GM21825 (cell line): ENCODE results near the gene RB1.
"Not testable (repeated sequence)": the region's sequence is repeated elsewhere in the genome, so short reads cannot be mapped to it uniquely, and the experiment has no call there.

ENCODE experiments used
- ATAC-seq: cut with Tn5 transposase; IDR thresholded peaks from one replicate; pipeline ENCODE4 v1.9.1; 2021; ENCODE audit warnings: mild to moderate bottlenecking, moderate library complexity; ENCODE audit not compliant: unreplicated experiment

The RB1 gene

GRCh38 chr13:48297131-48297786 is 6.3 kb upstream of the RB1 start:
- no peak for ATAC-seq

- no peak for ATAC-seq
Measured at GRCh38 chr13:48299591-48299990, 4.0 kb upstream of the RB1 start.

DNA sequence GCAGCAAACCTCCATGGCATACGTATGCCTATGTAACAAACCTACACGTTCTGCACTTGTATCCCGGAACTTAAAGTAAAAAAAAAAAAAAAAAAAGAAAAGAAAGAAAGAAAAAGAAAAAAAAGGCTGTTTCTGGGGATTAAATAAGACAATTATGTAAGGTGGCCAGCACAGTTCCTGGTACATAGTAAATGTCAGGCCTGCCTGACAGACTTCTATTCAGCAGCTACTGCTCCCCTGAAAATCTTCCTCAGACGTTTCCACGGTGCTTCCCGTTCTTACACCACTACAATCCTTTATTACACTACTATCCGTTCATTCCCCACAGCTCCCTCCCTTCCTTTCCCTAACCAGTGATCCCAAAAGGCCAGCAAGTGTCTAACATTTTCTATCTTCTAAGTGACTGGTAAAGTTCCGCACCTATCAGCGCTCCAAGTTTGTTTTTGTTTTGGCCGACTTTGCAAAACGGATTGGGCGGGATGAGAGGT is 636 bp upstream of the RB1 start:
- ATAC-seq = no peak

GRCh38 chr13:48304143-48304876 is 759 bp downstream of the RB1 start:
- ATAC-seq = peak; percentile 62

GRCh38 chr13:48311223-48311622 is 7.7 kb downstream of the RB1 start:
- no peak for ATAC-seq

- ATAC-seq = no peak
Measured at GRCh38 chr13:48315969-48316650, 12.6 kb downstream of the RB1 start.

DNA sequence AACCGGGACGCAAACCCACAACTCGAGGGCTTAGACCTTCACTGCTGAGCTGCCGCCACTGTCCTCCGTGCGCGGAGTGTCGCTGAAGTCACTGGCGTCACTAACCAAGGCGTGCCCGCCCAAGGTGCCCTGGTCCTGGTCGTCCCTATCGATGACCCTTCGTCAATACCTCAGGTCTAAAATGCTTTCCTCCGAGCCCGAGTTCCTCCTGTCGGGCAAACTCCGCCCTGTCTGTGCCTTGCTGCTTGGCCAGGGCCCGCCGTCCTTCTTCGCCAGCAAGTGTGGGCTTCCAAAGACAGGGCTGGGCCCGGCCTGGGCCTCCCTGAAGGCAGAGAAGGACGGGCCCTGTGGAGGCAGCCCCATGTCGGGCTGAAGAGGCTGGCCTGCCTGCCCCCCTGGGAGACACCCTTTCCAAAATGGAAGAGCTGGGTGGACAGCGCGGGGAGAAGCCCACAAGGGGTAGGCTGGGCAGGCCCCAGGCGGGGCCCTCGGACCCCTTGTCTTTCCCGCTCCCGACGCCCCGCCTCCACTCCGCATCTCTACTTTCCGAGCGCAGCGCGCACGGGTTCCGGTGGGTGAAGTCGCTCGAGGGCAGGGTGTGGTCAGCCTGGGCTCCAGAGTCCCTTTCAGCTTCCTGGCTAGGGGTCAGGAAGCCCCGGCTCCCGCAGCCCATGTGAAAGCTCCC is 13.4 kb downstream of the RB1 start:
- ATAC-seq = no peak

- no peak for ATAC-seq
Measured at GRCh38 chr13:48317511-48318376, 14.2 kb downstream of the RB1 start.

DNA sequence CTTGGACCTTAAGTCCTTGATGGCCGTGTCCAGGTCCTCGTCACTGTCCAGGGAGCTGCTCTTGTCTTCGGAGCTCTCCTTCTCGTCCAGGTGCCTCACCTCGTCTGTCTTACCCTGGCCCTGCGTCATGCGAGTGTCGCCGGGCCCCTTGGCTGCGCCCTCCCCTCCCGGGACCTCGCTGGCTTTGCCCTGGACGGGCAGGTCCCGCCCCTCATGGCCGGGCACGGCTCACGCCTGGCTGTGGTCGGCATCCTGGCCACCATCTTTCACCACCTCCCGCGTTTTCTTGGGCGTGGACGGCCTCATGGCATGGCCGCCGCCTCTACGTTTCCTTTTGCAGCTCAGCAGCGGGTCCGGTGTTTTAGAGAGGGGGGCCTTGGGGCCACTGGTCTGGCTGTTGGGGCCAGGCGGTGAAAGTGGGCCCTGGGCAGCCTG is 14.8 kb downstream of the RB1 start:
- ATAC-seq = no peak

DNA sequence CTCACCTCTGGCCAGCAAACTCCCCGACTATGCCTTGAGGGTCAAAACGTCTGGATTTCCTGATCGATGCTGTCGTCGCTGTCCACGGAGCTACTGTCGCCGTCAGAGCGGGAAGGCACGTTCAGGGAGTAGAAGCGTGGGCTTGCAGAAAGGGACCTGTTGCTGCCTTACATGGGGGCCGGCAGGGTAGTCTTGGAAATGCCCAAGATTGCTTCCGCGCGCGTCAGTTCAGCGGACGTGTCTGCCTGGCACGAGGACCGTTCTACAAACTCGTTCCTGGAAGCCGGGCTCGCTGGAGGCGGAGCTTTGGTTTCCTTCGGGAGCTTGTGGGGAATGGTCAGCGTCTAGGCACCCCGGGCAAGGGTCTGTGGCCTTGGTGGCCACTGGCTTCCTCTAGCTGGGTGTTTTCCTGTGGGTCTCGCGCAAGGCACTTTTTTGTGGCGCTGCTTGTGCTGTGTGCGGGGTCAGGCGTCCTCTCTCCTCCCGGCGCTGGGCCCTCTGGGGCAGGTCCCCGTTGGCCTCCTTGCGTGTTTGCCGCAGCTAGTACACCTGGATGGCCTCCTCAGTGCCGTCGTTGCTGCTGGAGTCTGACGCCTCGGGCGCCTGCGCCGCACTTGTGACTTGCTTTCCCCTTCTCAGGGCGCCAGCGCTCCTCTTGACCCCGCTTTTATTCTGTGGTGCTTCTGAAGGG is 15.4 kb downstream of the RB1 start:
- no peak for ATAC-seq

GRCh38 chr13:48319531-48320398 is 16.2 kb downstream of the RB1 start:
- ATAC-seq = no peak

GRCh38 chr13:48320399-48320790 is 16.8 kb downstream of the RB1 start:
- no peak for ATAC-seq

GRCh38 chr13:48320891-48321510 is 17.4 kb downstream of the RB1 start:
- ATAC-seq = no peak

- ATAC-seq = no peak
Measured at GRCh38 chr13:48322294-48322693, 18.7 kb downstream of the RB1 start.

GRCh38 chr13:48333976-48334375 is 30.4 kb downstream of the RB1 start:
- ATAC-seq = no peak

DNA sequence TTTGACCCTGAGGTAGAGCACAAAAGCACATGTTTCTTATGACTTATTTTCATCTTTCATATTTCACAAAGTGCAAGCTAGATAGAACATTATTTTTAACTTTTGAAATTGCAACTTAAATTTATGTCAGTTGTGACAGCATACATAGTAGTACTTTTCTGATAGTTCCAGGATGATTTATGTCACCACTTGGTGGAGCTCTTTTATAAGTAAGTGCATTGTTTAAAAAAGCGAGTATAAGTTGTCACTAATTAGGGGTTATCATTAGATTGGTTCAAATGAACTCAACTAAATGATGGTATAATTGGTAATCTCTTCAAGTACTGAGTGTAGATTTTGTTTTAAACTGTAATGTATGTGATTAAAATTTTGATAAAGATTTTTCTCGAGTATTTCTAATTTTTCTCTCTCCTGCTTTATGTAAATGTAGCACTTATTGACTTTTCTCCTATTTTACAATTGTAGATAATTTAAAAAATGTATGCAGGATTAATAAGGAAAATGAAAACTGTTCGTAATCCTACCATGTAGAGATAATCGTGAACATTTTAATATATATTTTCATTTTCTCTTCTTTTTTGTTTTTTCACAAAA is 31.1 kb downstream of the RB1 start:
- ATAC-seq = no peak

DNA sequence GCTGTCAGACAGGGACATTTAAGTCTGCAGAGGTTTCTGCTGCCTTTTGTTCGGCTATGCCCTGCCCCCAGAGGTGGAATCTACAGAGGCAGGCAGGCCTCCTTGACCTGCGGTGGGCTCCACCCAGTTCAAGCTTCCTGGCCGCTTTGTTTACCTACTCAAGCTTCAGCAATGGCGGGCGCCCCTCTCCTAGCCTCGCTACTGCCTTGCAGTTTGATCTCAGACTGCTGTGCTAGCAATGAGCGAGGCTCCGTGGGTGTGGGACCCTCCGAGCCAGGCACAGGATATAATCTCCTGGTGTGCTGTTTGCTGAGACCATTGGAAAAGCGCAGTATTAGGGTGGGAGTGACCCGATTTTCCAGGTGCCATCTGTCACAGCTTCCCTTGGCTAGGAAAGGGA is 35.6 kb downstream of the RB1 start:
- not testable (repeated sequence) for ATAC-seq

DNA sequence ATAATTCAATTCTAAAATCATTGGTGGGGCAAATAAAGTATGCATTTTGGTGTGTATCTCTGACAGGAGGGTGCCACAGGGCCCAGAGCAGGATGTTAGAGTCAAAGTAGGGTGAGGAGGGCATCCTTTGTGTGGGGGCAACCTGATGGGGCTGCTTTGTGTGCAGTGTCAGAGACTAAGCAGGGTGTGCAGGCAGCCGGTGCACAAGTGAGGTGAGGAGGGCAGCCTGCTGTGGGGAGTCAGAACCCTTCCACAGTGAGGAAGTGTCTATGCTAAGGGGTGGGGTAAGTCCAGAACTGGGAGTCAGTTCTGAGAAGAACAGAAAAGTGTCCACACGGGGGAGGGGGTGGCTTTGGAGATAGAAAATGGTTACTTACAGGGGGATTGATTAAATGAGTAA is 40.7 kb downstream of the RB1 start:
- ATAC-seq = no peak
